A549 (cell line): Measurements from ENCODE around the gene EEFSEC.

ENCODE experiments used
- CHD2 ChIP-seq: fragments of 150-350 bp; IDR thresholded peaks from 2 replicates; pipeline ENCODE4 v1.6.1; 2014; ENCODE audit warnings: low read length; ENCODE audit not compliant: partially characterized antibody
- CTCF ChIP-seq: fragments of >200 bp; sonication (Bioruptor Twin); formaldehyde crosslinking; IDR thresholded peaks from 3 replicates; pipeline ENCODE4 v1.5.1; 2016
- JUNB ChIP-seq: fragments of >200 bp; sonication (Bioruptor Twin); formaldehyde crosslinking; IDR thresholded peaks from 2 replicates; pipeline ENCODE4 v1.6.1; 2016
- MAFK ChIP-seq: fragments of 450-650 bp; IDR thresholded peaks from 2 replicates; pipeline ENCODE4 v1.6.1; 2014; ENCODE audit not compliant: partially characterized antibody
- POLR2A ChIP-seq: IDR thresholded peaks from 2 replicates; pipeline ENCODE4 v1.6.1; 2012; ENCODE audit warnings: mild to moderate bottlenecking, low read length
- RFX5 ChIP-seq: fragments of 450-650 bp; IDR thresholded peaks from 2 replicates; pipeline ENCODE4 v1.7.1; 2014; ENCODE audit warnings: antibody characterized with exemption, mild to moderate bottlenecking, moderate library complexity
- RNF2 ChIP-seq: fragments of 200-600 bp; sonication (generic); IDR thresholded peaks from 2 replicates; pipeline ENCODE4 v1.6.1; 2016; ENCODE audit warnings: low read depth, mild to moderate bottlenecking, antibody characterized with exemption, moderate library complexity, borderline replicate concordance

- TF ChIP-seq RNF2 (no peak), CTCF (no peak), POLR2A (no peak), MAFK (no peak), RFX5 (no peak), CHD2 (no peak), JUNB (no peak)
Measured at GRCh38 chr3:128231606-128232005, 78.3 kb downstream of the EEFSEC start.
